B cell (primary cell): ENCODE data around the gene FBH1. TPM values are rescaled to one million over a fixed set of nuclear protein-coding genes. Genes with fewer than 3 reads are reported as not detected.

ENCODE experiments used
- ATAC-seq: fragments of 200-7000 bp; cut with Tn5 transposase; one replicate; pipeline ENCODE4 v1.10.0; 2021; ENCODE audit warnings: low read depth, mild to moderate bottlenecking, moderate number of reproducible peaks, moderate library complexity
- CTCF ChIA-PET: fragments of 350-600 bp; sonication (Branson Sonifier 250); formaldehyde crosslinking; loops from one replicate; lab custom pipeline; 2021; ENCODE audit warnings: antibody characterized with exemption, inconsistent platforms; lab: Charles Lee
- POLR2A ChIA-PET: fragments of 350-600 bp; sonication (Branson Sonifier 250); formaldehyde crosslinking; loops from one replicate; lab custom pipeline; 2021; ENCODE audit warnings: antibody characterized with exemption; lab: Charles Lee
- DNase-seq: peaks from one replicate; pipeline ENCODE4 v3.0.0; 2013
- H2AFZ ChIP-seq: 2 replicates; pipeline ENCODE4 v1.6.1; 2012; ENCODE audit warnings: mild to moderate bottlenecking, low read depth, low read length; ENCODE audit not compliant: insufficient read depth, poor library complexity, severe bottlenecking
- H3K27ac ChIP-seq, 2 donors: 1 replicate in 1 of 2; 2 replicates in 1 of 2; pipeline ENCODE4 v1.5.1; 2012 to 2013; ENCODE audit warnings: low read length in 2 of 2, mild to moderate bottlenecking in 2 of 2, moderate library complexity in 1 of 2
- H3K27me3 ChIP-seq, 4 experiments: fragments of 200-600 bp in 1 of 4; sonication (generic) in 1 of 4; replicated peaks in 1 of 4; 1 replicate in 2 of 4; 2 replicates in 2 of 4; pipeline versions ENCODE4 v1.6.1 to v1.7.0; 2013 to 2016; ENCODE audit warnings: low read length in 3 of 4, mild to moderate bottlenecking in 2 of 4, mixed read lengths in 1 of 4, moderate library complexity in 1 of 4; ENCODE audit not compliant: insufficient read depth in 4 of 4, control insufficient read depth in 3 of 4; ENCODE audit errors: control extremely low read depth in 1 of 4
- H3K36me3 ChIP-seq, 2 experiments: replicated peaks in 1 of 2; 1 replicate in 1 of 2; 2 replicates in 1 of 2; pipeline versions ENCODE4 v1.6.1 to v1.7.1; 2013; ENCODE audit warnings: low read length in 1 of 2; ENCODE audit not compliant: insufficient read depth in 2 of 2, control insufficient read depth in 1 of 2; ENCODE audit errors: control extremely low read depth in 1 of 2, extremely low read depth in 1 of 2
- H3K4me1 ChIP-seq, 2 donors: fragments of 200-600 bp in 1 of 2; sonication (generic) in 1 of 2; 1 replicate in 1 of 2; 2 replicates in 1 of 2; pipeline versions ENCODE4 v1.5.1 to v1.6.1; 2013 to 2017; ENCODE audit warnings: low read length in 2 of 2; ENCODE audit not compliant: control insufficient read depth in 2 of 2, insufficient read depth in 2 of 2
- H3K4me2 ChIP-seq: replicated peaks from 2 replicates; pipeline ENCODE3; 2012; ENCODE audit warnings: mild to moderate bottlenecking, low read depth, low read length; ENCODE audit not compliant: poor library complexity, severe bottlenecking
- H3K4me3 ChIP-seq, 5 experiments: fragments of 200-600 bp in 1 of 5; sonication (generic) in 1 of 5; 1 replicate in 3 of 5; 2 replicates in 2 of 5; pipeline versions ENCODE4 v1.5.1 to v1.7.0; 2011 to 2016; ENCODE audit warnings: low read length in 4 of 5, mild to moderate bottlenecking in 4 of 5, low read depth in 2 of 5, control low read depth in 1 of 5, moderate library complexity in 1 of 5; ENCODE audit not compliant: insufficient read depth in 1 of 5; ENCODE audit errors: control extremely low read depth in 1 of 5, extremely low read depth in 1 of 5
- H3K79me2 ChIP-seq: fragments of 200-600 bp; sonication (generic); one replicate; pipeline ENCODE4 v1.6.0; 2016; ENCODE audit warnings: low read length; ENCODE audit not compliant: control insufficient read depth, insufficient read depth
- H3K9ac ChIP-seq: fragments of 200-600 bp; sonication (generic); 2 replicates; pipeline ENCODE4 v1.6.1; 2017; ENCODE audit warnings: mild to moderate bottlenecking, low read length, moderate library complexity
- H3K9me3 ChIP-seq, 3 donors: one replicate each; pipeline versions ENCODE4 v1.6.1 to v1.7.1; 2013; ENCODE audit warnings: low read length in 2 of 3; ENCODE audit not compliant: control insufficient read depth in 2 of 3, insufficient read depth in 1 of 3; ENCODE audit errors: control extremely low read depth in 1 of 3
- H4K20me1 ChIP-seq: 2 replicates; pipeline ENCODE4 v1.6.0; 2012; ENCODE audit warnings: mild to moderate bottlenecking, low read length; ENCODE audit not compliant: insufficient read depth, control insufficient read depth, poor library complexity, severe bottlenecking
- H3K27ac Mint-ChIP-seq: one replicate; pipeline ENCODE4 v1.8.0; 2021; ENCODE audit warnings: mixed read lengths
- H3K27me3 Mint-ChIP-seq: one replicate; pipeline ENCODE4 v1.8.0; 2021; ENCODE audit warnings: mixed read lengths
- H3K4me1 Mint-ChIP-seq: one replicate; pipeline ENCODE4 v1.8.0; 2021; ENCODE audit warnings: mixed read lengths
- H3K4me3 Mint-ChIP-seq: one replicate; pipeline ENCODE4 v1.8.0; 2021; ENCODE audit warnings: mixed read lengths
- H3K9me3 Mint-ChIP-seq: one replicate; pipeline ENCODE4 v1.8.0; 2022; ENCODE audit warnings: mixed read lengths; ENCODE audit not compliant: insufficient read depth
- CTCF ChIP-seq: fragments of 200-600 bp; IDR thresholded peaks from one replicate; pipeline ENCODE4 v1.8.0; 2022; ENCODE audit warnings: antibody characterized with exemption, mild to moderate bottlenecking
- EZH2 ChIP-seq: IDR thresholded peaks from 2 replicates; pipeline ENCODE4 v1.6.1; 2012; ENCODE audit warnings: borderline replicate concordance, low read depth, mild to moderate bottlenecking, moderate library complexity, low read length; ENCODE audit not compliant: insufficient read depth, poor library complexity, severe bottlenecking
- WGBS: methylation state at CpG from one replicate; pipeline ENCODE4 v1.1.5; 2013; ENCODE audit warnings: missing lambda C conversion rate; ENCODE audit not compliant: insufficient coverage; 5-methylcytosine and 5-hydroxymethylcytosine counted together
- intact Hi-C: fragments of 100-400 bp; cut with micrococcal nuclease; formaldehyde crosslinking; loops from one replicate; pipeline ENCODE4 v1.10.0; 2022
- polyA plus RNA-seq: library from polyadenylated mRNA; depleted of rRNA; stranded (reverse); fragments of >200 nt; gene quantifications from 2 replicates; pipeline ENCODE4 v1.2.3, GENCODE V29; 2012
- total RNA-seq, 2 donors: library from RNA; stranded (reverse); fragments of 120-200 nt in 1 of 2; gene quantifications; 1 replicate in 1 of 2; 2 replicates in 1 of 2; pipeline versions ENCODE4 v1.2.3 to v1.2.4, GENCODE V29; 2013 to 2022

The FBH1 gene
- total and polyA plus RNA-seq, 2 donors (not counting 1 experiment from before 2014, with no cell fraction given): 86.4 to 129 TPM

GRCh38 chr10:5964736-5965135 is 74.7 kb downstream of the FBH1 start:
- Histone ChIP-seq H3K4me1 (no peaks in the 10 kb centered on the region), H3K79me2 (peaks cover 29% of the 10 kb centered on the region), H3K9me3 (no peaks in the 10 kb centered on the region), H3K27me3 (no peaks in the 10 kb centered on the region), H2AFZ (no peak overlapping the region), H3K36me3 (peaks cover 0 to 12% of the 10 kb centered on the region in 2 experiments), H3K4me3 (no peak overlapping the region), H3K4me2 (no peak overlapping the region), H3K9ac (no peak overlapping the region), H3K27ac (no peak overlapping the region), H4K20me1 (no peaks in the 10 kb centered on the region)
- Mint-ChIP-seq H3K27ac (no peak overlapping the region), H3K9me3 (no peaks in the 10 kb centered on the region), H3K4me1 (no peaks in the 10 kb centered on the region), H3K4me3 (no peak overlapping the region), H3K27me3 (no peaks in the 10 kb centered on the region)
- CTCF ChIA-PET: no interaction called here
- no peak for ATAC-seq
- 97% methylated on average over 11 of the region's 13 CpGs for WGBS
- DNase-seq: no peak
- intact Hi-C loops: no loop called here
- POLR2A ChIA-PET: no interaction called here
- TF ChIP-seq CTCF (no peak), EZH2 (no peak)

GRCh38 chr10:5965266-5965665 is 75.2 kb downstream of the FBH1 start:
- POLR2A ChIA-PET: no interaction called here
- 98% methylated on average over 4 of the region's 8 CpGs for WGBS

More at GRCh38 chr10:5965266-5965665, 75.2 kb downstream of the FBH1 start:
- CTCF ChIA-PET: no interaction called here
- H3K4me2 ChIP-seq: no peak overlapping the region
- peaks cover 0 to 12% of the 10 kb centered on the region in 2 experiments for H3K36me3 ChIP-seq
- H3K4me3 Mint-ChIP-seq: no peak overlapping the region
- H3K27ac ChIP-seq: no peak overlapping the region
- no peak overlapping the region for H2AFZ ChIP-seq
- H3K9ac ChIP-seq: no peak overlapping the region
- H3K27ac Mint-ChIP-seq: no peak overlapping the region
- H3K79me2 ChIP-seq: peaks cover 34% of the 10 kb centered on the region
- no peaks in the 10 kb centered on the region for H3K27me3 ChIP-seq
- intact Hi-C loops: no loop called here
- peaks cover 1% of the 10 kb centered on the region for H3K4me1 Mint-ChIP-seq
- no peaks in the 10 kb centered on the region for H3K4me1 ChIP-seq
- no peak overlapping the region for H3K4me3 ChIP-seq
- TF ChIP-seq EZH2 (no peak), CTCF (no peak)
- no peaks in the 10 kb centered on the region for H4K20me1 ChIP-seq
- no peaks in the 10 kb centered on the region for H3K27me3 Mint-ChIP-seq
- no peaks in the 10 kb centered on the region for H3K9me3 ChIP-seq
- ATAC-seq: no peak
- H3K9me3 Mint-ChIP-seq: no peaks in the 10 kb centered on the region
- no peak for DNase-seq
